Immature natural killer cell (primary cell): ENCODE measurements around the gene MED31. TPM values are rescaled to one million over a fixed set of nuclear protein-coding genes. Genes with fewer than 3 reads are reported as not detected.
"Not testable (repeated sequence)": the region's sequence is repeated elsewhere in the genome, so short reads cannot be mapped to it uniquely, and the experiment has no call there.

Source experiments
- DNase-seq, 3 donors: peaks; one replicate each; pipeline ENCODE4 v3.0.0; 2022; ENCODE audit warnings: mixed read lengths in 1 of 3
- H3K27ac Mint-ChIP-seq, 6 donors: one replicate each; pipeline ENCODE4 v1.8.0; 2020; ENCODE audit warnings: mixed read lengths in 6 of 6, mild to moderate bottlenecking in 5 of 6, inconsistent platforms in 4 of 6, moderate library complexity in 3 of 6
- H3K27me3 Mint-ChIP-seq, 3 donors: one replicate each; pipeline ENCODE4 v1.8.0; 2020 to 2021; ENCODE audit warnings: low read depth in 3 of 3, mild to moderate bottlenecking in 3 of 3, mixed read lengths in 3 of 3, moderate library complexity in 3 of 3, inconsistent platforms in 1 of 3
- H3K36me3 Mint-ChIP-seq, 3 donors: one replicate each; pipeline ENCODE4 v1.8.0; 2020; ENCODE audit warnings: mixed read lengths in 3 of 3, inconsistent platforms in 2 of 3, mild to moderate bottlenecking in 2 of 3
- H3K4me1 Mint-ChIP-seq, 2 donors: one replicate each; pipeline ENCODE4 v1.8.0; 2020; ENCODE audit warnings: inconsistent platforms in 2 of 2, mild to moderate bottlenecking in 2 of 2, mixed read lengths in 2 of 2, moderate library complexity in 1 of 2
- H3K4me3 Mint-ChIP-seq, 5 donors: one replicate each; pipeline ENCODE4 v1.8.0; 2020; ENCODE audit warnings: mild to moderate bottlenecking in 5 of 5, mixed read lengths in 5 of 5, inconsistent platforms in 3 of 5, moderate library complexity in 3 of 5
- H3K9me3 Mint-ChIP-seq, 6 donors: one replicate each; pipeline ENCODE4 v1.8.0; 2020; ENCODE audit warnings: mild to moderate bottlenecking in 6 of 6, mixed read lengths in 6 of 6, inconsistent platforms in 4 of 6, moderate library complexity in 3 of 6
- polyA plus RNA-seq, 3 donors: library from polyadenylated mRNA; unstranded; fragments of 300-500 nt; fragmentation: Illumina TruSeq; gene quantifications; one replicate each; pipeline ENCODE4 v1.2.3, GENCODE V29; 2021

The MED31 gene
- polyA plus RNA-seq, 3 donors from 2014 or later, result 34.0 to 50.8 (median 34.4) TPM

DNA sequence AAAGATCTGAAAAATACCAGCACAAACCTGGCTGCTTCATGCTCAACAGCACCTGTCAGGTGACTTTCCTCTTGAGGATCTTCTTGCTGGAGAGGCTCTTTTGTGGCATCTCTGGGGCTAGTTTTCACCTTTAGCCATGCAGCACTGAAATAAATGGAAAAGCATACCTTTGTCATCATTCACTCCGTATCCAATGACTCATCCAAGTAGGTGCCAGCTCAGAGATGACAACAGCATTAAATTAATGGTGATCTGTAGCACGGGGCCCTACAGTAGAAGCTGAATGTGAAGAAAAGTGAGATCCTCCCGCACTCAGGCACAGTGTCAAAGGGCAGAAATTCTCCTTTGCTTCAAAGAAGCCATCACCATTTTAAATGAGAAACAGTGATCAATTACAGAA lies 43.1 kb downstream of the MED31 start:
- Mint-ChIP-seq H3K4me1 (no peaks in the 10 kb centered on the region), H3K4me3 (no peak overlapping the region), H3K27ac (no peak overlapping the region), H3K27me3 (no peaks in the 10 kb centered on the region), H3K36me3 (peaks cover 18 to 50% (median 27%) of the 10 kb centered on the region in 3 donors), H3K9me3 (no peaks in the 10 kb centered on the region)
- no peak for DNase-seq

DNA sequence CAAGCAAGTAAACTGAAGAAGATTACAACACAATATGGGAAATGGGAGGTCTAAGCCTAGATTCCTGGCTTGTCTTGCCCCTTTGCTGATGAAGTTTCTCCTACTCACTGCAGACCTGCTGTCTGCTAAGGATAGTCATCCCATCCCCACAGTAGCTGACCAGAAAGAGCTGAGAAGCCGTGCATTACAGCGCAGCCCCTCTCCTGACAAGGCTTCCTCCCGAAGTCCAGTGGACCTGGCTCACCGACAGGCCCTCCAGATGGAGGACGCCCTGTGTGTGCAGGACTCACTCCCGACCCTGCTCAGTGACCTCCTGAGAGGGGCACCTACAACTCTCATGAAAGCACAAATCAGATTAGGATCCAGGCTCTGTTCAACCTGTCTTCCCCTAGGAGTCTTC lies 46.3 kb downstream of the MED31 start:
- Mint-ChIP-seq H3K4me3 (no peak overlapping the region), H3K4me1 (no peaks in the 10 kb centered on the region), H3K27ac (no peak overlapping the region), H3K9me3 (no peaks in the 10 kb centered on the region), H3K27me3 (no peaks in the 10 kb centered on the region), H3K36me3 (peaks cover 27 to 62% (median 30%) of the 10 kb centered on the region in 3 donors)
- no peak for DNase-seq

DNA sequence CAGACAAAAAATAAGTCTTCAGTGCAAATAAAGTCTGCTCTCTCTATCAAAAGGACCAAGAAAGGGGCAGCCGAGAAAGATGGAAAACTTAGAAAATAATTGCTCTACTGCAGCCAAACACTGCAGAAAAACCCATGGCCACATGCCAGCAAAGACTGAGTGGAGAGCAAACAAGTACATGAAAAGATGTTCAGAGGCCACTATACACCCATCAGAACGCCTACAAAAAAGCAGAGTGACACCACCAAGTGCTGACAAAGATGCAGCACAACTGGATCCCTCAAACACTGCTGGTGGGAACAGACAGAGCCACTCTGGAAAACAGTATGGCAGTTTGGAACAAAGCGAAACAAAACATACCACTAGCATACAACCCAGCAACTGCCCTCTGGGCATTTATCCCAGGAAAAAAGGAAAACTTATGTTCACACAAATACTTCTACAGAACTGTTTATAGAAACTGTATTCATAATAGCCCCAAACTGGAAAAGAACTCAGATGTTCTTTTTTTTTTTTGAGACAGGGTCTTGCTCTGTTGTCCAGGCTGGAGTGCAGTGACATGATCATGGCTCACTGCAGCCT lies 47.6 kb downstream of the MED31 start:
- H3K36me3 Mint-ChIP-seq, result peaks cover 26 to 62% (median 28%) of the 10 kb centered on the region in 3 donors
- H3K27ac Mint-ChIP-seq, result no peak overlapping the region
- H3K9me3 Mint-ChIP-seq, result no peaks in the 10 kb centered on the region
- no peak for DNase-seq
- no peaks in the 10 kb centered on the region for H3K4me1 Mint-ChIP-seq
- H3K27me3 Mint-ChIP-seq, result no peaks in the 10 kb centered on the region
- H3K4me3 Mint-ChIP-seq, result no peak overlapping the region

DNA sequence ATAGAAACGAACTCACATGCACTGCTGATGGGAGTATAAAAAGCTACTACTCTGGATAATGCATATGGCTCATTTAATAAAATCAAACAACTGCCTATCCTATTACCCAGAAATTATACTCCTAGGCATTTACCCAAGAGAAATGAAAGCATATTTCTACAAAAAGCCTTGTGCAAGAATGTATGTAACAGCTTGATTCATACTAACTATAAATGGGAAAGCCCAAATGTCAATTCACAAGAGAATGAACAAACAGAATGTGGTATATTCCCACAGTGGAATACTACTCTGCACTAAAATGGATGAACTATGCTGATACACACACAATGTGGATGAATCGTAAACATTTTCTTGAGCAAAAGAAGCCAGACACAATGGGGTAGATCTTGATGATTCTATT lies 49.3 kb downstream of the MED31 start:
- H3K27me3 Mint-ChIP-seq, result no peaks in the 10 kb centered on the region
- H3K27ac Mint-ChIP-seq, result no peak overlapping the region
- no peak overlapping the region for H3K4me3 Mint-ChIP-seq
- no peak for DNase-seq
- peaks cover 22 to 66% (median 31%) of the 10 kb centered on the region in 3 donors for H3K36me3 Mint-ChIP-seq
- no peaks in the 10 kb centered on the region for H3K4me1 Mint-ChIP-seq
- no peaks in the 10 kb centered on the region for H3K9me3 Mint-ChIP-seq

DNA sequence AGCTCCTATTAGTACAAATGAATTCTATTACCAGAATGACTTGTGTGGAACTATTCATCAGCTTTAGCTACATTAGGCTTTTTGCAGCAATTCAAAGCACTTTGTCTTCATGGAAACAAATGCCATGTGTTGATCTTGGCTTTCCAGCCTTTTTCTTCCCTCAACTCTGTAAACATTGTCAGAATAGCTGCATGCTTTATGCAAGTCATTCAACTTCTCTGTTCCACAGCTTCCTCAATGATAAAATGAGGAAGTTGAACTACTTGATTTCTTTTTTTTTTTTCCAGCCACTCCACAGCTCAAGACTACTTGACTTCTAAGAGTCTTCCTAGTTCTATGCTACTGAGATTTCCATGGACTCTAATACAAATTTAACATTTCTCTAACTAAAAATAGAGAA lies 52.0 kb downstream of the MED31 start:
- Mint-ChIP-seq H3K27ac (no peak overlapping the region), H3K4me1 (no peaks in the 10 kb centered on the region), H3K36me3 (peaks cover 19 to 57% (median 20%) of the 10 kb centered on the region in 3 donors), H3K27me3 (no peaks in the 10 kb centered on the region), H3K9me3 (no peaks in the 10 kb centered on the region), H3K4me3 (no peak overlapping the region)
- DNase-seq, result no peak

DNA sequence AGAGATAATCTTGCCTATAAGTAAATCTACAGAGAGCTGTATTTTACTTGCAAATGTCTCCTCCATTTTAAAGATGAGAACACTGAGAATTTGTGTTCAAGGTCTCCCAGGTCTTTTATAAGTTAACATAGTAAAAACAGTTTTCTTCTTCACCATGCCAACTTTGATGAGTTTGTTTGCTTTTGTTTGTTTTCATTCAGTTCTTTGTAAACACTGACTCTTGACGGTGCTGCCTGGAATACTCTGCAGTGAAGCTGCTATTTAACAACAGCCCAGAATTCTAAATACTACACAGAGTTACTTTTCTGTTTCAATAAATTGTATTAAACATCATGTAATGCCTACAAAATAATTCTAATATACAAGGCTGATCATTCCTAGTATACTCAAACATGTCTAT lies 53.7 kb downstream of the MED31 start:
- Mint-ChIP-seq H3K27ac (no peak overlapping the region), H3K4me3 (no peak overlapping the region), H3K27me3 (peaks cover 0 to 2% (median 0%) of the 10 kb centered on the region in 3 donors), H3K9me3 (no peaks in the 10 kb centered on the region), H3K4me1 (no peaks in the 10 kb centered on the region), H3K36me3 (peaks cover 24 to 58% (median 28%) of the 10 kb centered on the region in 3 donors)
- DNase-seq, result no peak

DNA sequence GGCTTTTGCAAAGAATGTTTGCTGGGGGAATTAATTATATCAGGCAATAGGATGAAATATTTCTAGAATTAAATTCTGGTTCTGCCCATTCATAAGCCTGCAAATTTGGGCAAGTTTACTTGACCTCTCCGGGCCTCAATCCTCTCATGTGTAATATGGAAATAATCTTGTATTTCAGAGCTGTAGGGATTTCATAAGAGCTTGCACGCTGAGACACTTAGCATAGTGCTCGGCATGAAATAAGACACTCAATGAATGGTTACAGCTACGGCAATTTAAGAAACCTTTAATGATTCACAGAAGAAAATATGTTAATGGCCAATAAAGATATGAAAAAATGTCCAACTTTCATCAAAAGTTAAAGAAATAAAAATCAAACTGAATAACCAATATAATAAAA lies 54.5 kb downstream of the MED31 start:
- Mint-ChIP-seq H3K27ac (no peak overlapping the region), H3K4me3 (no peak overlapping the region), H3K36me3 (peaks cover 30 to 56% (median 36%) of the 10 kb centered on the region in 3 donors), H3K4me1 (no peaks in the 10 kb centered on the region), H3K27me3 (peaks cover 0 to 2% (median 0%) of the 10 kb centered on the region in 3 donors), H3K9me3 (no peaks in the 10 kb centered on the region)
- no peak for DNase-seq

DNA sequence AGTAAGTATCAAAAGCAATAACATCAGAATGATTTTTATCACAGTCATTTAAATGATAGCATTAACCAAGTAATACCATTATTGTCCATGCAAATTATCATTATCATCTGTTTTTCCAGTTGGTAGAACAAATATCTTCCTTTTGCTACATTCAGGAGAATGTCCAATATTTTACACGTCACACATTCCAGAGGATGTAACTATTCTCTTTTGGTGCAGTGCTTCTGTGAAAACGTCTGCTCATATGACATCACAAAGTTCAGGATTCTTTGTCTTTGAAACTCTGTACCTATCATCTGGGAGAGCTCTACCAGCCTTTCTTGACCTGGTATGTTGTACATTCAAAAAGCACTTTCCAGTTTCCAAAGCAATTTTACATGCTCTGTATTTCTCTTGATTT lies 54.9 kb downstream of the MED31 start:
- no peak for DNase-seq
- Mint-ChIP-seq H3K9me3 (no peaks in the 10 kb centered on the region), H3K36me3 (peaks cover 31 to 57% (median 40%) of the 10 kb centered on the region in 3 donors), H3K4me1 (no peaks in the 10 kb centered on the region), H3K4me3 (no peak overlapping the region), H3K27ac (no peak overlapping the region), H3K27me3 (peaks cover 0 to 2% (median 0%) of the 10 kb centered on the region in 3 donors)

DNA sequence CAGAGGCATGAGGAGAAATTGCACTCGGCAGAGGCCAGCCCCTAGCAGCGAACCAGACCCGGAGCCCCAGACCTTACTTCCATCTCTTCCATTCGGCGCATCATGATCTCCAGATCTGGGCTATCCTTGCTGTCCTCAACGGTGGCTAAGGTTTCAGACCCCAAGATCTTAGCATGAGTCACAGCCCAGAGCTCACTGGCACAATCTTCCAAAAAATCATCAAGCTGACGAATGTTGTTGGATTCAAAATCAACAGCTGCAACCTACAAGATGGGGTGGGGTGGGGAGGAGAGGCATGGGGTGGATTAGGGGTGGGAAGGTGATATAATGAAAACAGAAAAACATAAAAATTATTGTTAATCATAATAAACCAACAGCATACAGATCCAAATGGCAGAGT lies 55.3 kb downstream of the MED31 start:
- DNase-seq, result no peak
- no peak overlapping the region for H3K27ac Mint-ChIP-seq
- H3K9me3 Mint-ChIP-seq, result no peaks in the 10 kb centered on the region
- H3K4me1 Mint-ChIP-seq, result no peaks in the 10 kb centered on the region
- peaks cover 33 to 61% (median 44%) of the 10 kb centered on the region in 3 donors for H3K36me3 Mint-ChIP-seq
- H3K27me3 Mint-ChIP-seq, result peaks cover 0 to 2% (median 0%) of the 10 kb centered on the region in 3 donors
- H3K4me3 Mint-ChIP-seq, result no peak overlapping the region

DNA sequence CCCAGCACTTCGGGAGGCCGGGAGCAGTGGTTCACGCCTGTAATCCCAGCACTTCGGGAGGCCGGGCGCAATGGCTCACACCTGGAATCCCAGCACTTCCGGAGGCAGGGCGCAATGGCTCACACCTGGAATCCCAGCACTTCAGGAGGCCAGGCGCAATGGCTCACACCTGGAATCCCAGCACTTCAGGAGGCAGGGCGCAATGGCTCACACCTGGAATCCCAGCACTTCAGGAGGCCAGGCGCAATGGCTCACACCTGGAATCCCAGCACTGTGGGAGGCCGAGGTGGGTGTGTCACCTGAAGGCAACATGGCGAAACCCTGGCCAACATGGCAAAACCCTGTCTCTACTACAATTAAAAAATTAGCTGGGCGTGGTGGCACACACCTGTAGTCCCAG lies 58.0 kb downstream of the MED31 start:
- H3K36me3 Mint-ChIP-seq, result peaks cover 41 to 58% (median 48%) of the 10 kb centered on the region in 3 donors
- H3K27ac Mint-ChIP-seq, H3K27me3 Mint-ChIP-seq, DNase-seq, H3K9me3 Mint-ChIP-seq, H3K4me3 Mint-ChIP-seq, H3K4me1 Mint-ChIP-seq: not testable (repeated sequence)

Other genes starting within 250 kb of the MED31 start
- not detected for gene AIPL1, start 216.5 kb downstream of the MED31 start, polyA plus RNA-seq
- 1 to 10 TPM; 1.4 to 1.6 (median 1.5) TPM for gene PIMREG, start 207.2 kb downstream of the MED31 start, polyA plus RNA-seq
- under 1 TPM in 1 of 3 donors, not detected in 2; 0.02 TPM for gene PITPNM3, start 95.0 kb downstream of the MED31 start, polyA plus RNA-seq
- 1 to 10 TPM in 2 of 3 donors, under 1 TPM in 1; 0.19 to 2.0 (median 1.1) TPM for gene KIAA0753, start 10.9 kb downstream of the MED31 start, polyA plus RNA-seq
- 100 to 1,000 TPM in 2 of 3 donors, 10 to 100 TPM in 1; 79.2 to 111 (median 107) TPM for gene TXNDC17, start 10.5 kb downstream of the MED31 start, polyA plus RNA-seq
- gene C17orf100, start 157 bp upstream of the MED31 start, polyA plus RNA-seq, result 1 to 10 TPM in 2 of 3 donors, not detected in 1; 1.7 to 5.2 TPM
- not detected for gene SLC13A5, start 61.8 kb upstream of the MED31 start, polyA plus RNA-seq
- gene XAF1, start 104.4 kb upstream of the MED31 start, polyA plus RNA-seq, result 10 to 100 TPM in 2 of 3 donors, 1 to 10 TPM in 1; 9.7 to 79.6 (median 39.2) TPM
- gene FBXO39, start 124.6 kb upstream of the MED31 start, polyA plus RNA-seq, result not detected
- not detected for gene TEKT1, start 180.1 kb upstream of the MED31 start, polyA plus RNA-seq